ENCODE data around the gene ZC3H6.

ZC3H6 gene

GRCh38 chr2:112332123-112332696, 56.8 kb downstream of the ZC3H6 start:
- no peak overlapping the region for H3K27ac ChIP-seq
- no peak for TF ChIP-seq ZFX (IDR thresholded peaks at IDR 0.05)
- TF ChIP-seq CTCF (conservative IDR thresholded peaks at IDR 0.05) = no peak

- H3K27ac ChIP-seq = no peak overlapping the region
- TF ChIP-seq ZFX (IDR thresholded peaks at IDR 0.05) = no peak
- no peak for TF ChIP-seq CTCF (conservative IDR thresholded peaks at IDR 0.05)
Observed at GRCh38 chr2:112335600-112335999, 60.2 kb downstream of the ZC3H6 start.

- no peak overlapping the region for H3K27ac ChIP-seq
- TF ChIP-seq CTCF (conservative IDR thresholded peaks at IDR 0.05) = no peak
- no peak for TF ChIP-seq ZFX (IDR thresholded peaks at IDR 0.05)
Observed at GRCh38 chr2:112339986-112340385, 64.6 kb downstream of the ZC3H6 start.

GRCh38 chr2:112340475-112341267, 65.3 kb downstream of the ZC3H6 start:
- TF ChIP-seq ZFX (IDR thresholded peaks at IDR 0.05) = no peak
- TF ChIP-seq CTCF (conservative IDR thresholded peaks at IDR 0.05) = no peak
- no peak overlapping the region for H3K27ac ChIP-seq

- H3K27ac ChIP-seq = no peak overlapping the region
- no peak for TF ChIP-seq CTCF (conservative IDR thresholded peaks at IDR 0.05)
- TF ChIP-seq ZFX (IDR thresholded peaks at IDR 0.05) = no peak
Observed at GRCh38 chr2:112342067-112342550, 66.7 kb downstream of the ZC3H6 start.

- TF ChIP-seq CTCF (conservative IDR thresholded peaks at IDR 0.05) = no peak
- no peak for TF ChIP-seq ZFX (IDR thresholded peaks at IDR 0.05)
- no peak overlapping the region for H3K27ac ChIP-seq
Observed at GRCh38 chr2:112343827-112344585, 68.6 kb downstream of the ZC3H6 start.

All from C4-2B (cell line).